Superior temporal gyrus (tissue), 1 donor: Measurements from ENCODE around the gene HMGB4.
A peak's percentile ranks its signal among the peaks of the same experiment; 100 is the strongest.

Source experiments
- DNase-seq: peaks from one replicate; pipeline ENCODE4 v3.0.0-alpha.2; 2016; ENCODE audit errors: extremely low spot score

The HMGB4 gene

GRCh38 chr1:33848205-33848937 lies 15.5 kb upstream of the HMGB4 start:
- DNase-seq: no peak

DNA sequence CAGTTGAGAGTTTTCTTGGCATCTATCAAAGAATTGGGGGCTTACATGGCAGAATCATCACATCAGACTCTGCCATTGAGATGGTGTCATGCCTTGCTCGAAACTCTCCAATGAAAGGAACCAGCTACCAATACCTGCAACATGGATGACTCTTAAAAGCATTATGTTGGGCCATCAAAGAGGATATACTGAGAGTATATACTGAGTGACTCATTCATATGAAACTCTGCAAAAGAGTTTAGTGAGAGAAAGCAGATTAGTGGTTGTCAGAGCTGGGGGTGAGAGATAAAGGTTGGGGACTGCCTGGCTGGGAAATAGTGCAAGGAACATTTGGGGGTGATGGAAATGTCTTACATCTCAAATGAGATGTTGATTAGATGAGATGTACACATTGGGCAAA lies 14.7 kb upstream of the HMGB4 start:
- DNase-seq: no peak

- DNase-seq: no peak
Observed at GRCh38 chr1:33850481-33850880, 13.4 kb upstream of the HMGB4 start.

DNA sequence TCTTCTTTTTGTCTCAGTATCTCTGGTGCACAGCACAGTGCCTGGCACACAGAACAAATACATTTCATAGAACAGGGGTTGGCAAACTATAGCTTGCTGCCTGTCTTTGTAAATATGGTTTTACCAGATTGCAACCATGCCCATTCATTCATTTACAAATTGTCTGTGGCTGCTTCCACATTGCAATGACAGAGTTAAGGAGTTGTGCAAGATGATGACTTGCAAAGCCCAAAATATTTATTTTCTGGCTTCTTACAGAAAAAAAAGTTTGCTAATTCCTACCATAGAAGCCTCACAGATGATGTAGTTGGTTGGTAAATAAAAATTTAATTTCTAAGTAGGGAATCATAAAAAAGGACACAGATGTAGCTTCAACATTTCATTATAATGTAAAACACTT lies 11.2 kb upstream of the HMGB4 start:
- no peak for DNase-seq

DNA sequence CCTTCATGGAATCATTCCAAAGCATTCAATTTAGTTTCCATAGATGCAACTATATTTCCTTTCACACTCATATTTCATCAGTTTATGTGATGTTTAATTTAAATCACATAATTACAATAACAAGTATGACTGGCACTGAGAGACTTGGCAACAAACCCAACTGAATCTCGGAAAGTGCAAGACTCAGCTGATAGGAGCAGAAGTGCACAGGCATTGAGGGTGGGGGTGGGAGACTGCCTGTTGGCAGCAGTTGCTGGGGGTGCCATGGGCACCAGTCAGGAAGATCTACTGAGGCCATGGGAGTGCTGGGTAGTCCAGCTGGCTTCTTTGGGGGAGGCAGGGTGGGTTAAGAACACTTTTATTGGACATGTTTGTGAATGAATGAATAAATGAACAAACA lies 10.4 kb upstream of the HMGB4 start:
- DNase-seq: no peak

DNA sequence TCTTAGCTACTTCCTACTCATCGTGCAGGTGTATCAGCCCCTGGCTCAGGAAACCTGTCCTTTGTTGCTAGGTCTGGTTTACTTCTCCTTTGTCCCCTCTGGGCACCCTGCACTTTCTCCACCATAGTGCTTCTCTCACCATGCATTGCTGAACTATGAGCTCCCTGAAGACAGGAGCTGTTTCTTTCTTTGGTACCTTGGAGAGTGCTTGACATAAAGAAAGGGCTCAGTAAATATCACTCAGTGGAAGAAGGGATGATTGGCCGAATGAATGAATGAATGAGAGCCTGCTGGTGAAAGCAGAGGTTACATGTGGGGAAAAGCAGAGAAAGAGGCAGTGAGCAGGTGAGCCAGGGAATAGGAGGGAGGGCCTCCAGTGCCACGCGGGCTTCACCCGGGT lies 9.8 kb upstream of the HMGB4 start:
- DNase-seq: no peak

GRCh38 chr1:33860671-33861070 lies 3.2 kb upstream of the HMGB4 start:
- DNase-seq: no peak

DNA sequence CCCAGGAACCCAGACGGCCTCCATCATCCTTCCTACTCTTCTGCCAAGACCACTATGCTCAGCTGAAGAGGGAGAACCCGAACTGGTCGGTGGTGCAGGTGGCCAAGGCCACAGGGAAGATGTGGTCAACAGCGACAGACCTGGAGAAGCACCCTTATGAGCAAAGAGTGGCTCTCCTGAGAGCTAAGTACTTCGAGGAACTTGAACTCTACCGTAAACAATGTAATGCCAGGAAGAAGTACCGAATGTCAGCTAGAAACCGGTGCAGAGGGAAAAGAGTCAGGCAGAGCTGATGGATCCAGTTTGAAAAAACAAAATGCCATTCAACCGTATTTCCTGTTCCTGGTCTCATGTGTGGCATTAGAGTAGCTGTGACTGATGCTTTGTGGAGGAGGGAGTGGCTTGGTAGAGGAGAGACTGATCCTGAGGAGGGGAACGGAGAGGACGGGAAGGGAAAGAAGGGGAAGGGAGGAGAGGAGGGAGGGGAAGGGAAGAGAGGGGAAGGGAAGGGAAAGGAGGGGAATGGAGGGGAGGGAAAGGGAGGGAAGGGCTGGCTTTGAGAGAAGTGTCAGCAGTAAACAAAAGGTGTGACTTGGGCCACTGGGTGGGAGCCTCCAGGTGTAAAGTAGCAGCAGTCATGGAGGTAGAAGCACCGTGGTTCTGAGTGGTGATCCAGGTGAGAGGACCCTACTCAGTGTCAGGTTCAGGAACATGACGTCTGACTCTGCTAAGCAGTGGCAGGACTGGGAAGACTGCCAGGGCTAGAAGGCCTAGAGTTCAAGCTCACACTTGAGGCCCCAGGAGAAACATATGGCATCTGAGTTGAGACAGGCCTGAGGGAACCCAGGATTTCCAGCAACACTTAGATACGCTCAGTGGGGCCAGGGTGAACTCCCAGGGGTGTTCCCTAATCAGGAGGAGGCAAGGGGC lies 846 bp downstream of the HMGB4 start:
- DNase-seq: no peak

DNA sequence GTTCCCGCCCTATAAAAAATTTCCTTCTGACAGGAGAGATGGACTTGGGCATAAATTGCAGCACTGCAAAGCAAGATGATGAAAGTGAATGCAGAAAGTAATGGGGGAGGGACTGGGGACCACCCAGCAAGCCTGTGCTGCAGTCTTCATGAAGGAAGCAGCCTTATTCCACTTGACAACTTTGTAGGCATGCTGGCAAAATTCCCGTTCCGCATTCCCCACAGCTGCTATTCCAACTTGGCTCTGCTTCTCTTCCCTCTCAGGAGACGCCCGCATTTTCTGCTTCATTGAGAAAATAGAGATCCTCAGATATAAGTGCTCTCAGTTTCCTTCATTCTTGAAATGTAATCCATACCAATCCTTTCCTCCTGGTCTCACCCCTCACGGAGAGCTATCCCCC lies 2.4 kb downstream of the HMGB4 start:
- peak; percentile 26 for DNase-seq

GRCh38 chr1:33867684-33868083 lies 3.8 kb downstream of the HMGB4 start:
- DNase-seq: no peak

GRCh38 chr1:33872275-33872674 lies 8.4 kb downstream of the HMGB4 start:
- DNase-seq: no peak

DNA sequence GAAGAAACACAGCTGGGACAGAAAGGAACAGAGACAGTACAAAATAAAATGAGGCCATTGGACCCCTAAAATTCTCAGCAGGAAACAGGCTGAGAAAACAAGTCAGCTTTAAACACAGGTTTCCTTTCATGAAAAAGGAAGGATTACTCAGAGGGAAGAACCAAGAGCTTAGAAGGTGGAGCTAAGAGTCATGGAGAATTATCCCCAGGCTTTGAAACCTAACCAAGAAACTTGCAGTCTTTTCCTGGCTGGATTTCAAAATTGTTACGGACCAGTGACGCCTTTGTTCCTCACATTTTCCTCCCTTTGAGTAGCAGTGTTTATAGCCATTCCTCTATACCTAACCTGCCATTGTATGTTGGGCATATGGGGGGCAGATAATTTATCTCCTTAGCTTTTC lies 8.8 kb downstream of the HMGB4 start:
- DNase-seq: no peak

DNA sequence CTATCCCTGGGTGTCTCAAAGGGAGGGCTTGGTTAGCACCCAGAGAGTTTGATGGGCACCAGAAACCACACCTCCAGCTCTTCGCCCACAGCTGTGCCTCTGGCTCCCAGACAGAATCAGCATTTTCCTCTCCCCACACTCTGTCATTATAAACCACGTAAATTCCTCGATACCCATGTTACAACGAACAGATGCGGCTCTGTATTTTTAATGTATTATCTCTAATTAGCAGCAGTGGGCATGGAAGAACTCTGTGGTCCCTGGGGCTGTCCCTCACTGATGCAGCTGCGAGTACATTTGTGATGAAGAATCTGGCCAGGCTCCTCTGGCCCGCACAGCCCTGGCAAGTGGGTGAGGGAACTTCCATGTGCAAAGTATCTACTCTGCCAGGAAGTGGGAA lies 10.8 kb downstream of the HMGB4 start:
- DNase-seq: no peak

DNA sequence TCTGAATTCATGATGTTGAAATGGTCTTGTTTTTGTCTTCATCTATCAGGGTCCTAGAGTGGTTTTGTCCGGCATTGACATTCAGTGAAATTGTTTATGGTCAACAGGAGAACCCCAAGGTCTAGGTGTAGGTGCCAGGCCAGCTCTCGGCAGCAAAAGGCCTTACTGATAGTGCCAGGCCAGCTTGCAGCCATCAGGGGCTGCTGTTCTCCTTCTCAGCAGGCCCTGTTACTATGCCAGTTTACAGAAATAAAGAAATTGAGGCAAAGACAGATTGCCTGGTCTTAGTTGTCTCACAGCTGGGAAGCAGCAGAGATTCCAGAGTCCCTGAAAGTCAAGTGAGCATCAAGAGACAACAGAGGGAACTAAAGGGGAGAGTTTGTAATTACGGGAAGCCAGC lies 12.0 kb downstream of the HMGB4 start:
- DNase-seq: peak; percentile 46

GRCh38 chr1:33876970-33877650 lies 13.2 kb downstream of the HMGB4 start:
- DNase-seq: peak; percentile 67

DNA sequence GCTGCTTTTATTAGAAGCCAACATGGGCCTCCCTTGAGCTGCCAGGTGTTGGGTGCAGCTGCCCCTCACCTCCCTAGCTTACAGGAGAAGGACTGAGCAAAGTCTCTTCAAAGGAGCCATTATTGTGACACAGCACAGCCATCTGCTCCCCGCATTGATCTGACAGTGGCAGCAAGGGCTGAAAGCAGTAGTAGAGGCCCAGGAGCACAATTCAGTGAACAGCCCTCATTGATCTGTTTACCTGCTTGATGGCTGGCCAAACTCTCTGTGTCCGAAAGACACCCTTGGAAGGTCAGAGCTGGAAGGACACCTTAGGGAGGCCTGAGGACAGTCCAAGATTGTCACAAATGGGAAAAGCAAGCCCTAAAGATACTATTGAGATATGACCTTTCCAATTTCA lies 14.5 kb downstream of the HMGB4 start:
- DNase-seq: no peak

DNA sequence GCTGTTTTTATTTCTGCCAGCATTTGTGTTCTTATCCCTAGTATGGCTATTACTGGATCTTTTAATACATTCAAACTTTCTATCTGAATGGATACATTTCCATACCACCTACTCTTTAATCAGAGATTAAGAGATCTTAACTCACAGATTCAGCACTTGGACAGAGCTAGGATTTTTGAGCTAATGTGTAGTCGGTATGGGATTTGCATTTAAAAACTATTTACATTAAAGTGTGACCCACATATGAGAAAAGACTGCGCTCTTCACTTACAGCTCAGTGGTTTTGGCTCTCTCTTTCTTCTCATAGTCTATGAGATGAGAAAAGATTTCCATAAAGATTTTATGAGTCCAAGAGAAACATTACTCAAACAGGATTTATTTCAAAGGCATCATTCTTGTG lies 16.4 kb downstream of the HMGB4 start:
- DNase-seq: no peak

DNA sequence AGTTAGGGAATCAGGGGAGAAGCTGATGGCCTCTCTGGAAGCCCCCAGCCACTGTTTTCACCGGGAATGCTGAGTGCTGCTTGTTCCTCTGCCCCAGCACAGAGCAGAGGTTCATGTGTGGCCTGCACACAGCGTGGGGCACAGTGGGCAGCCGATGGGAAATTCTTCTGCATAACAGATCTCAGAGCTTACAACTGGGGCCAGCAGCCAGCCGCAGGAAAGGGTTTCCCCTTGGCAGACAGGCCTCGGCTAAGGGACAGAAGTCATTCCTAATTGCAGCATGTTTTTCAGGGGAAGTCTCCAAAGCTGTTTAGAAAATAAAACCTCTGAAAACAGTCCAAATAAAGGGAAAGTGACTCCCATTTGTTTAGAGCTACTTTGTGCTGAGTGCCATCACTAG lies 22.6 kb downstream of the HMGB4 start:
- DNase-seq: no peak

- DNase-seq: peak; percentile 68
Observed at GRCh38 chr1:33893147-33893830, 29.4 kb downstream of the HMGB4 start.

DNA sequence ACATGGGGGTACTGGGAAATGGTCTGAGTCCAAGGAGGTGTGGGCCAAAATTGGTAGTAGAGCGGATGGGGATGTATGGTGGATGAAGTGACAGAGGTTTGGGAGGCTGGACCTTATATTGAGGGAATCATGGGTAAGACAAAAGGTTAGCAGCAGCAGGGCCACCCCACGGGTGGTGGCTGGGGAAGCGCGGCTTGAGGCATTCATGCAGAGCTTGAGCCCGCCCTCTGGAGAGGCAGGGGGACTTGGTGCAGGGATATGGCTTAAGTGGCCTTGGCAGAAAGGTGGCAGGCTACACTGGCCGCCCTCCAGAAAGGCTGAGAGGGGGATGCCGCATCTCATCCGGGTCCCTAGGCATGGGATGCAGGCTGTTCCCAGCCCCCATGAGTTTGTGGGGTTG lies 31.5 kb downstream of the HMGB4 start:
- no peak for DNase-seq

DNA sequence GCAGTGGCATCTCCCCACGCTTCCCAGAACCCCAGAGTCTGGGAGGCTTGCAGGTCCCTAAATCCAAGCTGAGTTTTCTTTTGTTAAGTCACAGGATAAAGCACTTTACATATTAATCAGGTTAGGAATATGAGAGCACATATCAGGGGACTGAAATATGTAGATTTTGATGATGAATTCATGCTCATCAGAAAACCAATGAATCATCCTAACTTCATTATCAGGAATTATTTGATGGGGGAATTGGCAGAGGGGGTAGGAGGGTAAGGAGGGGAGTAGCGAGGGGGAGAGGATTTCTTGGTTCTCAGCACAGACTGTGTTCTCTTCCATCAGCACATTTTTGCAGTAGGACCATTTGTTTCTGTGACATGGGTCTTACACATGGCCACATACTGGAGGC lies 32.1 kb downstream of the HMGB4 start:
- no peak for DNase-seq
